ENCODE results near the gene CAMKK2. TPM values are rescaled to one million over a fixed set of nuclear protein-coding genes. Genes with fewer than 3 reads are reported as not detected.

Gene CAMKK2
- total and polyA plus RNA-seq, 4 donors = 20.7 to 47.6 (median 31.3) TPM

DNA sequence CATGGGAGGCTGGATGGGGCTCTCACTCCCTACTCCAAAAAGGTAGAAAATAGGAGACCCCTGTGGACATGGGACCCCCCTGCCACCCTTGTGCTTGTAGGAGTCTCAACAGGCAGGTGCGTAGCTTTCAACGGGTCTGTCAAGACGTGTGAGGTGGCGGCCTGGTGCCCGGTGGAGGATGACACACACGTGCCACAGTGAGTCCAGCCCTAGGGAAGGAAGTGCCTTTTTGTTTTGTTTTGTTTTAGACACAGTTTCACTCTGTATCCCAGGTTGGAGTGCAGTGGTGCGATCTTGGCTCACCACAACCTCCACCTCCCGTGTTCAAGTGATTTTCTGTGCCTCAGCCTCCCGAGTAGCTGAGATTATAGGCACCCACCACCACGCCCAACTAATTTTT is 73.7 kb downstream of the CAMKK2 start:
- 95 to 96% methylated on average over 10 of the region's 10 CpGs for WGBS, 2 donors
- DNase-seq (no peak), ATAC-seq (ENCODE audit: low FRiP score) (no peak)
- no peak overlapping the region for H3K27ac ChIP-seq (ENCODE audit: low read depth in 1 of 2, low read length in 2 of 2)
- H3K27me3 ChIP-seq (ENCODE audit: control insufficient read depth in 1 of 2, insufficient read depth in 2 of 2, low read length in 1 of 2) = no peaks in the 10 kb centered on the region
- intact Hi-C loops (cut with DNase I) = no loop called here
- H3K36me3 ChIP-seq (ENCODE audit: control insufficient read depth in 1 of 2, insufficient read depth in 2 of 2, low read length in 1 of 2) = no peaks in the 10 kb centered on the region
- no peaks in the 10 kb centered on the region for H3K9me3 ChIP-seq (ENCODE audit: control insufficient read depth, low read length)
- H3K4me1 ChIP-seq (ENCODE audit: control insufficient read depth in 1 of 2, insufficient read depth in 2 of 2, low read length in 2 of 2) = no peaks in the 10 kb centered on the region
- no peak overlapping the region for H3K4me3 ChIP-seq (ENCODE audit: low read length in 2 of 2)

DNA sequence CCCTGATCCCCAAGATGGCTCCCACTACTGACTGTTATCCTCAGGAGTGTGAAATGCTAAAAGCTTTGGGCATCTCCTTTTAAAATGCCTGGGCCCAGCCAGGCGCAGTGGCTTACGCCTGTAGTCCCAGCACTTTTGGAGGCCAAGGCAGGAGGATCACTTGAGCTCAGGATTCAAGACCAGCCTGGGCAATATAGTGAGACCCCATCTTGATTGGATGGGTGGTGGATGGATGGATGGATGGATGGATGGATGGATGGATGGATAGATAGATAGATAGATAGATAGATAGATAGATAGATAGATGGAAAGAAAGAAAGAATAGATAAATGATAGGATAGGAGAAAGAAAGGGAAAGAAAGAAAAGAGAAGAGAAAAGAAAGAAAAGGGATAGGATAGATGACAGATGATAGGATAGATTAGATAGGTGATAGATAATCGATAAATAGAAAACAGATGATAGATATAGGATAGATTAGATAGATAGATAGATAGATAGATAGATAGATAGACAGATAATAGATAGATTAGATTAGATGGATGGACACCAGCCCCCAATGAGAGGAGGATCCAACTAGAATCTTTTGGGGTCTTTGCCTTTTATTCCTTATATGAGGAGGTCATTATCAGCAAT is 77.0 kb downstream of the CAMKK2 start:
- Histone ChIP-seq H3K9me3 (ENCODE audit: control insufficient read depth, low read length) (no peaks in the 10 kb centered on the region), H3K36me3 (ENCODE audit: control insufficient read depth in 1 of 2, insufficient read depth in 2 of 2, low read length in 1 of 2) (no peaks in the 10 kb centered on the region), H3K27ac (ENCODE audit: low read depth in 1 of 2, low read length in 2 of 2) (no peak overlapping the region), H3K4me1 (ENCODE audit: control insufficient read depth in 1 of 2, insufficient read depth in 2 of 2, low read length in 2 of 2) (no peaks in the 10 kb centered on the region), H3K27me3 (ENCODE audit: control insufficient read depth in 1 of 2, insufficient read depth in 2 of 2, low read length in 1 of 2) (no peaks in the 10 kb centered on the region), H3K4me3 (ENCODE audit: low read length in 2 of 2) (no peak overlapping the region)
- intact Hi-C loops (cut with DNase I) = no loop called here
- ATAC-seq (ENCODE audit: low FRiP score) (no peak), DNase-seq (no peak)
- 94 to 97% methylated on average over 3 of the region's 3 CpGs for WGBS, 2 donors

DNA sequence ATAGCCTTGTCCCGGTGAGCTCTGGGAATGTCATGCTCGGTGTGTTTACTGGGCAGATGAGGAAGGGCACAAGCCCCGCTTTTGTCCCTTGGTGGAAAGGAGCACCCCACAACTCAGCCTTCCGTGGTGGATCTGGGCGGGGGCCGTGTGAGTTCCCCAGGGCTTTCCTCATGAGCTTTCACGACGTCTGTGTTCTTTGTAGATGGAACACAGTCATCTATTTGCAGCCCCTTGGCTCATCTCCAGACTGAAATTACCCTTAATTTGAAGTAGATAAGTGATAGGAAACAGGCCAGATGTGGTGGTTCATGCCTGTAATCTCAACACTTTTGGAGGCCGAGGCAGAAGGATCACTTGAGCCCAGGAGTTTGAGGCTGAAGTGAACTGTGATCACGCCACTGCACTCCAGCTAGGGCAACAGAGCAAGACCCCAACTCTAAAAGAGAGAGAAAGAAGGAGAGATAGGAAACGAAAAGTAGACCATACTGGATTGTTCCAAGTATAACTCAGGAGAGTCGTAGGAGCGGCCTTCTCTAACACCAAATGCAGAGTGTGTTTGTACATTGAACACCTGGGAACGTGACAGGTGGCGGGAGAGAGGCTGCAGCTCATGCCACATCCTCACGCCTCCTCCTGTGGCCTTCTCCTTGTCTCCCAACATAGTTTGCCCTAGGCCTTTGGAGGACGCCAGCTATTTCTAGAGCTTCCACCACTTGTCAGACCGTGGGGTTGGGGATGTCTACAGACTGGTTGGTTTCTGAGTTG is 77.7 kb downstream of the CAMKK2 start:
- ATAC-seq (ENCODE audit: low FRiP score) (no peak), DNase-seq (no peak)
- H3K4me1 ChIP-seq (ENCODE audit: control insufficient read depth in 1 of 2, insufficient read depth in 2 of 2, low read length in 2 of 2) = no peaks in the 10 kb centered on the region
- H3K4me3 ChIP-seq (ENCODE audit: low read length in 2 of 2) = no peak overlapping the region
- no peaks in the 10 kb centered on the region for H3K9me3 ChIP-seq (ENCODE audit: control insufficient read depth, low read length)
- intact Hi-C loops (cut with DNase I) = no loop called here
- no peak overlapping the region for H3K27ac ChIP-seq (ENCODE audit: low read depth in 1 of 2, low read length in 2 of 2)
- WGBS, 2 donors = 92% methylated on average over 18 of the region's 18 CpGs
- H3K36me3 ChIP-seq (ENCODE audit: control insufficient read depth in 1 of 2, insufficient read depth in 2 of 2, low read length in 1 of 2) = no peaks in the 10 kb centered on the region
- no peaks in the 10 kb centered on the region for H3K27me3 ChIP-seq (ENCODE audit: control insufficient read depth in 1 of 2, insufficient read depth in 2 of 2, low read length in 1 of 2)

DNA sequence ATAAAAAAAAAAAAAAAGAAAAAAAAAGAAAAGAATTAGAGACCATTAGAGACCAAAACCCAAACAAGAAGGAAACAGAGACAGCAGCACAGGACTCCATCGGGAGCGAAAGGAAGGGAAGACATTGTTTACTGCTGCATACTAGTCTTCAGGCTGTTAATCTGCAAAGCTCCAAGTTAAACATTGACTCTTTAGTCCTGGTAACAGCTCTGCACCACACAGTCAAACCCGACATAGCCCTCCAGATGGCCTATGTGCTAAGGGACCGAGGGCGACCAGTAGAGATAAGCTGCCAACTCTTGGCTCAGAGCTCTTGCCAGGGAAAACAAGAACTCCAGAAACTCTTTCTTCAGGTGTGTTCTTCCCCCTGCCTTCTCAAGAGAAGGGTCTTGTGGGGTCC is 78.7 kb downstream of the CAMKK2 start:
- H3K9me3 ChIP-seq (ENCODE audit: control insufficient read depth, low read length) = no peaks in the 10 kb centered on the region
- intact Hi-C loops (cut with DNase I) = no loop called here
- no peaks in the 10 kb centered on the region for H3K36me3 ChIP-seq (ENCODE audit: control insufficient read depth in 1 of 2, insufficient read depth in 2 of 2, low read length in 1 of 2)
- H3K27me3 ChIP-seq (ENCODE audit: control insufficient read depth in 1 of 2, insufficient read depth in 2 of 2, low read length in 1 of 2) = no peaks in the 10 kb centered on the region
- H3K4me3 ChIP-seq (ENCODE audit: low read length in 2 of 2) = no peak overlapping the region
- DNase-seq = no peak
- 77 to 78% methylated on average over 5 of the region's 5 CpGs for WGBS, 2 donors
- no peaks in the 10 kb centered on the region for H3K4me1 ChIP-seq (ENCODE audit: control insufficient read depth in 1 of 2, insufficient read depth in 2 of 2, low read length in 2 of 2)
- H3K27ac ChIP-seq (ENCODE audit: low read depth in 1 of 2, low read length in 2 of 2) = no peak overlapping the region
- no peak for ATAC-seq (ENCODE audit: low FRiP score)

DNA sequence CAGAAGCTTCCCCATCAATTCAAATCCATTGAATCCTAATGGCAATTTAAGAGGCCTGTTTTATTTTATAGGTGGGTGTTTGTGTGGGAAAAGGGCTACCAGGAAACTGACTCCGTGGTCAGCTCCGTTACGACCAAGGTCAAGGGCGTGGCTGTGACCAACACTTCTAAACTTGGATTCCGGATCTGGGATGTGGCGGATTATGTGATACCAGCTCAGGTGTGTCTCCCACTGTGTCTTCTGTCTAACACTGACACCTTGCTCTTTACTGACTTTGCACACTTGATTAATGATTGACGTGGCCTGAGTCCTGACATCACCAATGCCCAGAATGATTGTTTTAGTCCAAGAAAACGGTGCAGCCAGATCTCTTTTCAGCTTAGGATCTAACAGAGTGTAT is 79.4 kb downstream of the CAMKK2 start:
- no peaks in the 10 kb centered on the region for H3K4me1 ChIP-seq (ENCODE audit: control insufficient read depth in 1 of 2, insufficient read depth in 2 of 2, low read length in 2 of 2)
- ATAC-seq (ENCODE audit: low FRiP score) (no peak), DNase-seq (no peak)
- intact Hi-C loops (cut with DNase I) = no loop called here
- H3K4me3 ChIP-seq (ENCODE audit: low read length in 2 of 2) = no peak overlapping the region
- H3K9me3 ChIP-seq (ENCODE audit: control insufficient read depth, low read length) = no peaks in the 10 kb centered on the region
- no peaks in the 10 kb centered on the region for H3K27me3 ChIP-seq (ENCODE audit: control insufficient read depth in 1 of 2, insufficient read depth in 2 of 2, low read length in 1 of 2)
- H3K27ac ChIP-seq (ENCODE audit: low read depth in 1 of 2, low read length in 2 of 2) = no peak overlapping the region
- WGBS, 2 donors = 88 to 91% methylated on average over 8 of the region's 8 CpGs
- H3K36me3 ChIP-seq (ENCODE audit: control insufficient read depth in 1 of 2, insufficient read depth in 2 of 2, low read length in 1 of 2) = no peaks in the 10 kb centered on the region

DNA sequence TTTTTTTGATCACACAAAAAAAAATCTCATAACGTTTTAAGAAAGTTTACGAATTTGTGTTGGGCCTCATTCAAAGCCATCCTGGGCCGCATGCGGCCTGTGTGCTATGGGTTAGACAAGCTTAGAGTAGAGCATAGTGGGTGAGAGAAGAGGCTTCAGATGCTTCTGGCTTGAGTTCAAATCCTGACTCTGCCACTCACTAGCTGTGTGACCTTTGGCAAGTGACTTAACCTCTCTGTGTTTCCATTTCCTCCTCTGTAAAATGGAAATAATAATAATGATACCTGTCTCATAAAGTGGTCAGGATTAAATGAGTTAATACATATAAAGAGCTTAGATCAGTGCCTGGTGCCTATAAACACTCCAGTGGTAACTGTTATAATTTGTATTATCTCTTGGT is 80.4 kb downstream of the CAMKK2 start:
- Histone ChIP-seq H3K27me3 (ENCODE audit: control insufficient read depth in 1 of 2, insufficient read depth in 2 of 2, low read length in 1 of 2) (no peaks in the 10 kb centered on the region), H3K27ac (ENCODE audit: low read depth in 1 of 2, low read length in 2 of 2) (no peak overlapping the region), H3K36me3 (ENCODE audit: control insufficient read depth in 1 of 2, insufficient read depth in 2 of 2, low read length in 1 of 2) (no peaks in the 10 kb centered on the region), H3K4me1 (ENCODE audit: control insufficient read depth in 1 of 2, insufficient read depth in 2 of 2, low read length in 2 of 2) (no peaks in the 10 kb centered on the region), H3K4me3 (ENCODE audit: low read length in 2 of 2) (no peak overlapping the region), H3K9me3 (ENCODE audit: control insufficient read depth, low read length) (no peaks in the 10 kb centered on the region)
- DNase-seq (no peak), ATAC-seq (ENCODE audit: low FRiP score) (no peak)
- intact Hi-C loops (cut with DNase I) = no loop called here
- WGBS, 2 donors = 87 to 92% methylated on average over 4 of the region's 4 CpGs

DNA sequence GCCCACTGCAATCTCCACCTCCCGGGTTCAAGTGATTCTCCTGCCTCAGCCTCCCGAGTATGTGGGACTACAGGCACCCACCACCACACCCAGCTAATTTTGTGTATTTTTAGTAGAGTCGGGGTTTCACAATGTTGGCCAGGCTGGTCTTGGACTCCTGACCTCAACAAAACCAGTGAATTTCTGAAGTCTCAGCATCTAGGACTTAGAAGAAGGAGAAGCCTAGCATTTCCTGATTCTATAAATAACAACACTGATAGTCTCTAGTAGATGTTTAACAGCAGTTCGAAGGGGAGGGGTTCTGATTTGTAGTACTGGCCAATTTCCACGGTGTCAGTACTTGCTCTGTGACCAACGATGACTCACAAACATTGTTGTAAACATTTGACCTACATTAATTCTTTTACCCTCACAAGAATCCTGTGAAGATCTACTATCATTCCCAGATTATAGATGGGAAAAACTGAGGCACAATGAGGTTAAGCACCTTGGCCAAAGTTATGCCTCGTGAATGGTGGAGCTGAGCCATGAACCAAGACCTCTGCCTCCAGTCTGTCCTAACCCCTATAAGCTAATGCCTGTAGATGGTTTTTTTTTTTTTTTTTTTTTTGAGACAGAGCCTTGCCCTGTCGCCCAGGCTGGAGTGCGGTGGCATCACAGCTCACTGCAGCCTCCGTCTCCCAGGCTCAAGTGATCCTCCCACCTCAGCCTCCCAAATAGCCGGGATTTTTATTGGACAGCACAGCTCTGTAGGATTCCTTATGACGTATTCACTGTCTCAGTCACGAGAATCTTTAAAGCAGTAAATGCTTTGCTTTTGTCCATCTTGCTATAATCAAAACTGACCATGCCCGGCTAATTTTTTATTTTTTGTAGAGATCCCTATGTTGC is 81.4 kb downstream of the CAMKK2 start:
- Histone ChIP-seq H3K9me3 (ENCODE audit: control insufficient read depth, low read length) (no peaks in the 10 kb centered on the region), H3K36me3 (ENCODE audit: control insufficient read depth in 1 of 2, insufficient read depth in 2 of 2, low read length in 1 of 2) (no peaks in the 10 kb centered on the region), H3K4me1 (ENCODE audit: control insufficient read depth in 1 of 2, insufficient read depth in 2 of 2, low read length in 2 of 2) (no peaks in the 10 kb centered on the region), H3K27me3 (ENCODE audit: control insufficient read depth in 1 of 2, insufficient read depth in 2 of 2, low read length in 1 of 2) (no peaks in the 10 kb centered on the region), H3K27ac (ENCODE audit: low read depth in 1 of 2, low read length in 2 of 2) (no peak overlapping the region), H3K4me3 (ENCODE audit: low read length in 2 of 2) (no peak overlapping the region)
- intact Hi-C loops (cut with DNase I) = no loop called here
- DNase-seq (no peak), ATAC-seq (ENCODE audit: low FRiP score) (peak; percentile 27)
- 69 to 70% methylated on average over 14 of the region's 14 CpGs for WGBS, 2 donors

DNA sequence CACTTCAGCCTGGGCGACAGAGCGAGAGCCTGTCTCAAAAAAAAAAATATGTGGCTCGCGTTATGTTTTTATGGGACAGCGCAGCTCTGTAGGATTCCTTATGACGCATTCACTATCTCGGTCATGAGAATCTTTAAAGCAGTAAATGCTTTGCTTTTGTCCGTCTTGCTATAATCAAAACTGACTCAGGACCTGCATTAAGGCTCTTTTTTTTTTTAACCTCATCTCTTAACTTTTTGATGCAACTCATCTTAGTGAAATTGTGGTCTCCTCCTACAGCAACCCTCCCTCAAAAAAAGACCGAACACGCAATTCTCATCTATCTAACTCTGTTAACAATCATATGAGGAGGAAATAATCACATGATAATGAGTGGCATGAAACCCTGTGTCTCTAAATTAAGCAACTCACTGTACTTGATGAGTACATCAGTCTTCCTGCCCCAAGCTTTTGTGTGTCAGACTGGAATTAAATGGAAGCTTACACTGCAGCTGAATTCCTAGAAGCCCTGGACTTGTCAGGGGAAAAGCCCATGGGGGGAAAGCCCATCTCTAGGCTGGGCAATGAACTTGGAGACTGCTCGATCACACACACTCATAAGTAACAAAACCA is 82.2 kb downstream of the CAMKK2 start:
- 77 to 93% methylated on average over 11 of the region's 11 CpGs for WGBS, 2 donors
- Histone ChIP-seq H3K36me3 (ENCODE audit: control insufficient read depth in 1 of 2, insufficient read depth in 2 of 2, low read length in 1 of 2) (no peaks in the 10 kb centered on the region), H3K4me3 (ENCODE audit: low read length in 2 of 2) (no peak overlapping the region), H3K27me3 (ENCODE audit: control insufficient read depth in 1 of 2, insufficient read depth in 2 of 2, low read length in 1 of 2) (no peaks in the 10 kb centered on the region), H3K27ac (ENCODE audit: low read depth in 1 of 2, low read length in 2 of 2) (no peak overlapping the region), H3K9me3 (ENCODE audit: control insufficient read depth, low read length) (no peaks in the 10 kb centered on the region), H3K4me1 (ENCODE audit: control insufficient read depth in 1 of 2, insufficient read depth in 2 of 2, low read length in 2 of 2) (no peaks in the 10 kb centered on the region)
- DNase-seq (no peak), ATAC-seq (ENCODE audit: low FRiP score) (no peak)
- intact Hi-C loops (cut with DNase I) = no loop called here
